Activated CD8-positive, alpha-beta memory T cell treated with anti-CD3 and anti-CD28 coated beads for 24 hours (primary cell): ENCODE results near the gene RAX.

ENCODE experiments used
- DNase-seq: peaks from one replicate; pipeline ENCODE4 v3.0.0-alpha.2; 2020

The RAX gene

GRCh38 chr18:59239642-59240041 is 33.6 kb downstream of the RAX start:
- no peak for DNase-seq

- no peak for DNase-seq
These were observed 34.9 kb downstream of the RAX start for GRCh38 chr18:59238385-59238784.

GRCh38 chr18:59233017-59233410 is 40.2 kb downstream of the RAX start:
- DNase-seq: no peak

GRCh38 chr18:59232309-59233016 is 40.8 kb downstream of the RAX start:
- no peak for DNase-seq

GRCh38 chr18:59231877-59232276 is 41.4 kb downstream of the RAX start:
- no peak for DNase-seq

GRCh38 chr18:59231114-59231513 is 42.1 kb downstream of the RAX start:
- DNase-seq: no peak

- no peak for DNase-seq
These were observed 43.4 kb downstream of the RAX start for GRCh38 chr18:59229701-59230443.

- no peak for DNase-seq
These were observed 44.1 kb downstream of the RAX start for GRCh38 chr18:59229191-59229590.

- DNase-seq: no peak
These were observed 44.9 kb downstream of the RAX start for GRCh38 chr18:59228351-59228750.

- no peak for DNase-seq
These were observed 50.9 kb downstream of the RAX start for GRCh38 chr18:59222341-59222740.

- no peak for DNase-seq
These were observed 52.2 kb downstream of the RAX start for GRCh38 chr18:59220784-59221765.

- no peak for DNase-seq
These were observed 53.0 kb downstream of the RAX start for GRCh38 chr18:59220164-59220783.

GRCh38 chr18:59219672-59220163 is 53.5 kb downstream of the RAX start, which contains the start of gene GRP:
Gene GRP, plus strand, starts transcription at chr18:59220158. Its CDS starts 108 bp downstream, at chr18:59220266.
- no peak for DNase-seq

- no peak for DNase-seq
These were observed 55.2 kb downstream of the RAX start for GRCh38 chr18:59218018-59218417.
